ENCODE data around the gene PNPLA5.

DNA sequence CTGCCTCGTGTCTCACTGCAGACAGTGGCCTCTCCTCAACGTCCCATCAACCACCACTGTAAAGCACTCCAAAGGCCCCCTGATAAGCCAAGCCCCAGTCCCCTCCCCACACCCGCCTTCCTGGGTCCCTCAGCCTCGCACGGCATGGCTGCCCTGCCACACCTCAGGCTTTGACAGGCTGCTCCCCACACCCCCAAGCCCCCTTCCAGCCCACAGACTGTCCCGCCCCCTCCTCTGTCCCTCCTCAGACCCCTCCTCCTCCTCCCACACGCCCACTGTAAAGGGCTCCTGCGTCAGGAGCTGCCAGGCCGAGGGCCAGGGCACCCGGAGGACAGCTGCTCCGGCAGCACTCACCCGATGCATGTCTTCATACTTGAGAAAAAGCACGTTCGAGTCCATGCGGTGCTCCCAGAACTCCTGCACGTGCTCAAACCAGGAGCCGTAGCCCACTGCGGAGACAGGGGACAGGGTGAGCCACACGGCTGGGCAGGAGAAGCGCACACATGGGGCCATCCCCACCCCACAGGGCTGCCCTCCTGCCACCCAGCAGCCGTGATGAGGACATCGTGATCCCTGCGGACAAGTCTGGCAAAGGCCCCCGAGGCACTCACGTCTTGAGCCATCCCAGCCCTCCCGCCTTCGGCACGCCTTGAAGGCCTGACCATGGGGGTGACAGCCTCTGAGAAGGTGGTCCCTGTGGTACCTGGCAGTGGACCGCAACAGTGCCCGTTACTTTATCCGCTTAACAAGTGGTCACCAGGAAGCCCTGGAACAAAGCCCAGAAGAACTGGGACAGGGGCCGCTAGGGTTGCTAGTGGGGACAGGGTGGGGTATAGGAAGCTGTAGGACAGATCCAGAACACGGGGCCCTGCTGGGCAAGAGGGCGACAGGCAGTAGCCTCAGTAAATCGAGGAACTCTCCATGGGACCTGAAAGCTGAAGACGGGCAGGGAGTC, 58.2 kb downstream of the PNPLA5 start:
- no peak for TF ChIP-seq EGR1 (IDR thresholded peaks at IDR 0.05)
- no peak for TF ChIP-seq YY1 (IDR thresholded peaks at IDR 0.05; ENCODE audit: low read depth)
- no peak for TF ChIP-seq NFIC (IDR thresholded peaks at IDR 0.05)
- TF ChIP-seq FOXM1 (IDR thresholded peaks at IDR 0.05; ENCODE audit: borderline replicate concordance, low read depth): no peak
- TF ChIP-seq EP300 (IDR thresholded peaks at IDR 0.05; ENCODE audit: borderline replicate concordance): no peak
- TF ChIP-seq, protein P1, sequence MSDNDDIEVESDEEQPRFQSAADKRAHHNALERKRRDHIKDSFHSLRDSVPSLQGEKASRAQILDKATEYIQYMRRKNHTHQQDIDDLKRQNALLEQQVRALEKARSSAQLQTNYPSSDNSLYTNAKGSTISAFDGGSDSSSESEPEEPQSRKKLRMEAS (IDR thresholded peaks at IDR 0.05): no peak
- no peak for TF ChIP-seq CEBPB (IDR thresholded peaks at IDR 0.05)
- no peak for TF ChIP-seq TCF12 (IDR thresholded peaks at IDR 0.05; ENCODE audit: low read depth)
- no peak for TF ChIP-seq TAF1 (IDR thresholded peaks at IDR 0.05; ENCODE audit: low read depth)
- TF ChIP-seq, protein P2, sequence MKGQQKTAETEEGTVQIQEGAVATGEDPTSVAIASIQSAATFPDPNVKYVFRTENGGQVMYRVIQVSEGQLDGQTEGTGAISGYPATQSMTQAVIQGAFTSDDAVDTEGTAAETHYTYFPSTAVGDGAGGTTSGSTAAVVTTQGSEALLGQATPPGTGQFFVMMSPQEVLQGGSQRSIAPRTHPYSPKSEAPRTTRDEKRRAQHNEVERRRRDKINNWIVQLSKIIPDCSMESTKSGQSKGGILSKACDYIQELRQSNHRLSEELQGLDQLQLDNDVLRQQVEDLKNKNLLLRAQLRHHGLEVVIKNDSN (IDR thresholded peaks at IDR 0.05): no peak
- TF ChIP-seq REST (IDR thresholded peaks at IDR 0.05; ENCODE audit: low read depth): no peak
- no peak for TF ChIP-seq RAD21 (IDR thresholded peaks at IDR 0.05; ENCODE audit: low read depth)
- TF ChIP-seq CREB1 (IDR thresholded peaks at IDR 0.05; ENCODE audit: low read depth): no peak
- no peak for TF ChIP-seq TEAD4 (IDR thresholded peaks at IDR 0.05)

Measured in Ishikawa (cell line).